Thyroid gland (tissue), 4 donors: ENCODE results near the gene EXOC4.

Experiments used
- CTCF ChIP-seq, 6 experiments: fragments of 200-600 bp in 3 of 6; fragments of 450-650 bp in 3 of 6; sonication (generic) in 3 of 6; IDR thresholded peaks; one replicate each; pipeline ENCODE4 v1.5.1; 2016 to 2019; ENCODE audit warnings: antibody characterized with exemption in 6 of 6, mild to moderate bottlenecking in 2 of 6, inconsistent platforms in 1 of 6, moderate library complexity in 1 of 6
- POLR2A ChIP-seq, 2 donors: fragments of 450-650 bp; IDR thresholded peaks; one replicate each; pipeline ENCODE4 v1.6.1; 2017; ENCODE audit warnings: antibody characterized with exemption in 2 of 2, mild to moderate bottlenecking in 2 of 2, moderate library complexity in 1 of 2

GRCh38 chr7:133958822-133959221, 705.9 kb downstream of the EXOC4 start:
- TF ChIP-seq CTCF (IDR thresholded peaks at IDR 0.05) (no peak), POLR2A (IDR thresholded peaks at IDR 0.05) (no peak)
